IPS-11a (cell line): ENCODE data around the gene TRAPPC4.
"Not testable (repeated sequence)": the region's sequence is repeated elsewhere in the genome, so short reads cannot be mapped to it uniquely, and the experiment has no call there.

Source experiments
- H3K4me3 ChIP-seq: one replicate; pipeline ENCODE4 v1.5.1; 2013; ENCODE audit warnings: low read depth, low read length, control low read depth

The TRAPPC4 gene

GRCh38 chr11:119018074-119018938 is at the start of gene TRAPPC4, which contains the start of gene RPS25:
Gene TRAPPC4, plus strand, starts transcription at chr11:119018766. Its CDS starts 30 bp downstream, at chr11:119018796.
Gene RPS25, minus strand, starts transcription at chr11:119018343. Its CDS starts 59 bp downstream, at chr11:119018284.
- peak within 1 kb of the TSS; percentile 100 for H3K4me3 ChIP-seq

GRCh38 chr11:118969508-118969907 is 49.1 kb upstream of the TRAPPC4 start:
- H3K4me3 ChIP-seq, result not testable (repeated sequence)

- no peak within 1 kb of the TSS for H3K4me3 ChIP-seq
Measured at GRCh38 chr11:118971646-118972045, 46.9 kb upstream of the TRAPPC4 start, which contains the start of gene FOXR1. Gene FOXR1, plus strand, starts transcription at chr11:118971761. Its CDS starts 171 bp downstream, at chr11:118971932.

- no peak overlapping the region for H3K4me3 ChIP-seq
Measured at GRCh38 chr11:118973985-118974384, 44.6 kb upstream of the TRAPPC4 start.

GRCh38 chr11:118975771-118976709 is 42.5 kb upstream of the TRAPPC4 start:
- no peak overlapping the region for H3K4me3 ChIP-seq

- H3K4me3 ChIP-seq, result no peak overlapping the region
Measured at GRCh38 chr11:118979434-118979833, 39.1 kb upstream of the TRAPPC4 start.

- no peak overlapping the region for H3K4me3 ChIP-seq
Measured at GRCh38 chr11:118980191-118980881, 38.2 kb upstream of the TRAPPC4 start.

GRCh38 chr11:118984337-118984736 is 34.2 kb upstream of the TRAPPC4 start:
- not testable (repeated sequence) for H3K4me3 ChIP-seq

- no peak overlapping the region for H3K4me3 ChIP-seq
Measured at GRCh38 chr11:118984825-118985224, 33.7 kb upstream of the TRAPPC4 start.

GRCh38 chr11:118988280-118988679 is 30.3 kb upstream of the TRAPPC4 start:
- H3K4me3 ChIP-seq, result no peak overlapping the region

GRCh38 chr11:118991486-118992038 is 27.0 kb upstream of the TRAPPC4 start:
- H3K4me3 ChIP-seq, result not testable (repeated sequence)

- peak overlapping the region; percentile 65 for H3K4me3 ChIP-seq
Measured at GRCh38 chr11:118996926-118997626, 21.5 kb upstream of the TRAPPC4 start.

- peak within 1 kb of the TSS; percentile 65 for H3K4me3 ChIP-seq
Measured at GRCh38 chr11:118997627-118998387, 20.8 kb upstream of the TRAPPC4 start, which contains the start of gene CENATAC. Gene CENATAC, plus strand, starts transcription at chr11:118998138. Its CDS starts 60 bp downstream, at chr11:118998198.

GRCh38 chr11:118998388-118998717 is 20.2 kb upstream of the TRAPPC4 start:
- peak overlapping the region; percentile 65 for H3K4me3 ChIP-seq

GRCh38 chr11:118998822-118999221 is 19.7 kb upstream of the TRAPPC4 start:
- peak overlapping the region; percentile 65 for H3K4me3 ChIP-seq

GRCh38 chr11:119000906-119001305 is 17.7 kb upstream of the TRAPPC4 start:
- no peak overlapping the region for H3K4me3 ChIP-seq

GRCh38 chr11:119006656-119007055 is 11.9 kb upstream of the TRAPPC4 start:
- H3K4me3 ChIP-seq, result no peak overlapping the region

GRCh38 chr11:119011476-119012053 is 7.0 kb upstream of the TRAPPC4 start:
- H3K4me3 ChIP-seq, result no peak overlapping the region
